ENCODE data around the gene SNX7.

DNA sequence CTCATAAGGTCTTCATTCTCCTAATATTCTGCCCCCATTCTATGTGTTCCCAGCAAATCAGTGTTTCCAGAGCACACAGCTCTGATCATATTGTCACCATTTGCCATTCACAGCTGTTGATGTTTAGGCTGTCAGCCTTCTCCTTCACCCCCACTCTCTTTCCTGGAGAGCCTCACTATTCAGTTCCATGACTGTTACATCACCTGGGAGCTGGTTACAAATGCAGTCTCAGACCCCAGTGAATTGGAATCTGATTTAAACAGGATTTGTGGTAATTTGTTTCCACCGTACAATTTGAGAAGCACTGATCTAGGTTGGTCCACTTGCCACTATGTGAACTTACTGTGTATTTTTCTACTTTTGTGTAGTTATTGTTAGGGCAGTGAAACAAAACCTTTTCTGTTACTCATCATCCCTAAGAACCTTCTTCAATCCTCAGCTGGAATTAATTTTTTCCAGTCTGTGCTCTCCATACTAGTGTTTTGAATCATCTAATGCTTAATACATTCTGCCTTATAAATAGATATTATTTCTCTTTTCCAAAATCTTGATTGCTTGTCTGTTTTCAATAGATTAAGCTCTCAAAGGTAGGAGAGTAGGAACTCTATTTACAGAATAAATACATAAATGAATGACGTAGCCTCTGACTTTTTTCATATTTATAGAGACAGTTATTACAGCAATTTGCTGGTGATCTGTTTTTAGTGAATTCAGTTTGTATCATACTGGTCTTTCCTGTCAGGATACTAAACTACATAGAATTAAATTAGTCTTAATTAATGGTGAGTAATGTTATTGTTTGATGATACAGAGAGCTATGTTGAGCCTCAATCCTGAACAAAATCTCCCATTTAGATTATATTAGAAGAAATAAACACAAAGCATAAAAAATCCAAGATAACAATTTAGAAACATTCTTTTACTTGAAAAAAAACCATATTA, 8.1 kb downstream of the SNX7 start:
- TF ChIP-seq CTCF (IDR thresholded peaks at IDR 0.05; ENCODE audit: poor library complexity) (no peak), EZH2 (IDR thresholded peaks at IDR 0.05; ENCODE audit: borderline replicate concordance) (no peak), EZH2phosphoT487 (IDR thresholded peaks at IDR 0.05; ENCODE audit: low read depth, severe bottlenecking, unreplicated experiment) (no peak)
